Colonic mucosa (tissue), 4 donors: Measurements from ENCODE around the gene RPS6KA6. TPM values are rescaled to one million over a fixed set of nuclear protein-coding genes. Genes with fewer than 3 reads are reported as not detected.
A peak's percentile ranks its signal among the peaks of the same experiment; 100 is the strongest.

Experiments
- DNase-seq: peaks from one replicate; pipeline ENCODE4 v3.0.0-alpha.2; 2020
- H3K27ac ChIP-seq: fragments of 200-600 bp; one replicate; pipeline ENCODE4 v1.8.0; 2021
- H3K27me3 ChIP-seq: fragments of 200-600 bp; one replicate; pipeline ENCODE4 v1.8.0; 2021
- H3K36me3 ChIP-seq: fragments of 200-600 bp; one replicate; pipeline ENCODE4 v1.8.0; 2021
- H3K4me1 ChIP-seq: fragments of 200-600 bp; one replicate; pipeline ENCODE4 v1.8.0; 2021; ENCODE audit warnings: mild to moderate bottlenecking
- H3K4me3 ChIP-seq: fragments of 200-600 bp; one replicate; pipeline ENCODE4 v1.8.0; 2021
- H3K9ac ChIP-seq, 2 donors: one replicate each; pipeline ENCODE4 v1.7.0; 2013; ENCODE audit warnings: control low read depth in 2 of 2, low read depth in 2 of 2, low read length in 2 of 2
- H3K9me3 ChIP-seq: fragments of 200-600 bp; one replicate; pipeline ENCODE4 v1.8.0; 2021
- intact Hi-C: fragments of 100-400 bp; cut with DNase I; formaldehyde crosslinking; loops from one replicate; pipeline ENCODE4 v1.14.1; 2022
- total RNA-seq, 2 donors: library from RNA; stranded (reverse); fragmentation: NEBNext Ultra II Directional in 1 of 2; extraction: Animal tissue kit (Norgen Biotek cat#: 25700) in 1 of 2; gene quantifications; one replicate each; pipeline ENCODE4 v1.2.1, GENCODE V29; 2021
- TF ChIP-seq, protein P1 (sequence below): fragments of 200-600 bp; IDR thresholded peaks from one replicate; pipeline ENCODE4 v1.8.0; 2022; ENCODE audit warnings: antibody characterized with exemption, mild to moderate bottlenecking
- donor health status: healthy.
- donor health status: DM: no; HTN: no; CAD: no.
- donor health status: DM: no; HTN: no; CAD: no.

RPS6KA6 gene
- total RNA-seq, 2 donors from 2014 or later, result 10.6 to 11.9 TPM

GRCh38 chrX:84192006-84192405, 4.0 kb upstream of the RPS6KA6 start:
- H3K4me3 ChIP-seq, result no peak overlapping the region
- no peak for DNase-seq
- H3K36me3 ChIP-seq, result no peaks in the 10 kb centered on the region

GRCh38 chrX:84189125-84189524, 1.1 kb upstream of the RPS6KA6 start:
- DNase-seq, result no peak
- intact Hi-C loops, result loop anchor here (10.0 kb wide), 1 partner anchor 144 kb away; no protein-coding TSS in a partner anchor
- TF ChIP-seq, protein P1, sequence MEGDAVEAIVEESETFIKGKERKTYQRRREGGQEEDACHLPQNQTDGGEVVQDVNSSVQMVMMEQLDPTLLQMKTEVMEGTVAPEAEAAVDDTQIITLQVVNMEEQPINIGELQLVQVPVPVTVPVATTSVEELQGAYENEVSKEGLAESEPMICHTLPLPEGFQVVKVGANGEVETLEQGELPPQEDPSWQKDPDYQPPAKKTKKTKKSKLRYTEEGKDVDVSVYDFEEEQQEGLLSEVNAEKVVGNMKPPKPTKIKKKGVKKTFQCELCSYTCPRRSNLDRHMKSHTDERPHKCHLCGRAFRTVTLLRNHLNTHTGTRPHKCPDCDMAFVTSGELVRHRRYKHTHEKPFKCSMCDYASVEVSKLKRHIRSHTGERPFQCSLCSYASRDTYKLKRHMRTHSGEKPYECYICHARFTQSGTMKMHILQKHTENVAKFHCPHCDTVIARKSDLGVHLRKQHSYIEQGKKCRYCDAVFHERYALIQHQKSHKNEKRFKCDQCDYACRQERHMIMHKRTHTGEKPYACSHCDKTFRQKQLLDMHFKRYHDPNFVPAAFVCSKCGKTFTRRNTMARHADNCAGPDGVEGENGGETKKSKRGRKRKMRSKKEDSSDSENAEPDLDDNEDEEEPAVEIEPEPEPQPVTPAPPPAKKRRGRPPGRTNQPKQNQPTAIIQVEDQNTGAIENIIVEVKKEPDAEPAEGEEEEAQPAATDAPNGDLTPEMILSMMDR, result no peak
- no peaks in the 10 kb centered on the region for H3K4me1 ChIP-seq
- no peak overlapping the region for H3K27ac ChIP-seq
- H3K27me3 ChIP-seq, result no peaks in the 10 kb centered on the region
- H3K9ac ChIP-seq, result no peak overlapping the region
- H3K4me3 ChIP-seq, result no peak overlapping the region
- H3K36me3 ChIP-seq, result no peaks in the 10 kb centered on the region
- no peaks in the 10 kb centered on the region for H3K9me3 ChIP-seq

More at GRCh38 chrX:84192006-84192405, 4.0 kb upstream of the RPS6KA6 start:
- TF ChIP-seq, protein P1, result no peak
- Histone ChIP-seq H3K4me1 (no peaks in the 10 kb centered on the region), H3K9ac (no peak overlapping the region), H3K9me3 (no peaks in the 10 kb centered on the region), H3K27me3 (no peaks in the 10 kb centered on the region), H3K27ac (no peak overlapping the region)
- intact Hi-C loops, result no loop called here

DNA sequence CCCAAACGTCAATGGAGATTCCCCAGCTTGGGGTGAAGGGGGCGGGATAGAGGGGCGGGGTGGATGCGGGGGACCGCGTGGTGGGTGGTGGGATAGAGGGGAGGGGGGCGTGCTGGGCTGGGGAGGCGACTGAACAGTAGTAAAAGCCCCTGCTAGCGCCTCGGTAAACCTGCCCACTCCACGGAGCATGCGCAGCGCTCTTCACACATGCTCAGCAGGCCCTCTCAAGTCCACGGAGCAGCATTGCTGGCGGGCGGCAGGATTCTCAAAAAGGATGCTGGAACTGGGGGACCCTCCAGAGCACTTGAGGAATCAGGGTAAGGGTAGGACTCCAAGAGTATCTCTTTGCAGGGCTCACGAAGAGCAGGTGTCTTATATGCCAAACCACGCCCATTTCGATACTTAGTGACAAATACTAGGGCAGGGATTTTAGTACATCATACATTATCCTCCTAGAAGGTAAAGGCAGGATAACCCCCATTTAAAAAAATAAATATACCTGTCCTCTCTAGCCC, 378 bp upstream of the RPS6KA6 start:
- TF ChIP-seq, protein P1, result no peak
- intact Hi-C loops, result loop anchor here (10.0 kb wide), 1 partner anchor 144 kb away; no protein-coding TSS in a partner anchor
- Histone ChIP-seq H3K27me3 (no peaks in the 10 kb centered on the region), H3K4me1 (no peaks in the 10 kb centered on the region), H3K27ac (no peak overlapping the region), H3K4me3 (peak overlapping the region; percentile 51), H3K36me3 (no peaks in the 10 kb centered on the region), H3K9me3 (no peaks in the 10 kb centered on the region), H3K9ac (peak overlapping the region; percentile 26 to 60)
- peak; percentile 53 for DNase-seq

DNA sequence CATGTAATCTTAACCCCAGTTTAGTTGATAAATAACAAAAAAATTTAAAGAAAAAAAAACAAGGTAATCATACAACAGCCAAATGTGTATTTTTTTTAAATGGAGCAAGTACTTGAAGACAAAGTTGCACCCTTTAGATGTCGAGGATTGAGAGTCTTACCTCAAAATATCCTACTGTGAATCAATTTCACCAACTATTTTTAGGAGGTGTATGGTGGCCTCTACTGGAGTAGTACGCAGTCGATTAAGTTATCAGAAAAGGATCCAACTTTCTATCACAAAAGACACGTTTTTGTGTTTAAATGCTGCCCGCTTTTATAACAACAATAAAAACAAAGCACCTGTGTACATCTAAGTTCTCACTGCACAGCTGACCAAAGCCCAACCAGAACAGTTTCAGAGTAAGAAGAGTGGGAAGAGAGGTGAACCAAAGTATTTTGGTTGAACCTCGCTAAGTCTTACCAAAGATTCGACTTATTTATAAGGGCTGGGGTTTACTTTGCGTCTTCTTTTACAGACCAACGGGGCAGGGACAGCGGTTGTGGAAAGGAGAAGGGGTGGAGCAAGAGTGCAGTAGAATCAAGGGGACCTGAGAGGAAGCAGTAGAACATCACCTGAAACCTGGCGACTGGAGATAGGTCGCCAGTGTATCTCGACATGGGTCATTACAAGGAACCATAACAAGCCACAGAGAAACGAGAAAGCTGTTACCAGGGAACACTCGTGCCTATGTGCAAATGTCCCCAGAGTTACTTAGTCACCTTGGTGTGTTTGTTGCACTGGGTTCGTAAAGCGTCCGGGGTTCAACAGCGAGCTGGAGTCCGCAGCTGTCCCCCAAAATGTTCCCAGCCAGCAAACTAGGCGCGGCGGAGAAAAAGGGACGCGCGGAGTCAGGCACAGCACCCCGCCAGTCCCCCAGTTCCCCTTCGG, 1.1 kb downstream of the RPS6KA6 start:
- DNase-seq, result peak; percentile 52
- Histone ChIP-seq H3K4me3 (peak overlapping the region; percentile 51), H3K36me3 (no peaks in the 10 kb centered on the region), H3K9ac (peak overlapping the region; percentile 60 to 71), H3K27ac (peak overlapping the region; percentile 65), H3K4me1 (no peaks in the 10 kb centered on the region), H3K9me3 (no peaks in the 10 kb centered on the region), H3K27me3 (no peaks in the 10 kb centered on the region)
- intact Hi-C loops, result loop anchor here (10.0 kb wide), 1 partner anchor 142 kb away; no protein-coding TSS in a partner anchor
- TF ChIP-seq, protein P1, result no peak

GRCh38 chrX:84182516-84182915, 5.5 kb downstream of the RPS6KA6 start:
- TF ChIP-seq, protein P1, result no peak
- intact Hi-C loops, result loop anchor here (10.0 kb wide), 1 partner anchor 138 kb away; no protein-coding TSS in a partner anchor
- Histone ChIP-seq H3K27ac (peak overlapping the region; percentile 23), H3K4me3 (no peak overlapping the region), H3K36me3 (no peaks in the 10 kb centered on the region), H3K9ac (no peak overlapping the region), H3K4me1 (no peaks in the 10 kb centered on the region), H3K27me3 (no peaks in the 10 kb centered on the region), H3K9me3 (no peaks in the 10 kb centered on the region)
- peak; percentile 29 for DNase-seq
